ENCODE measurements around the gene MNS1. TPM values are rescaled to one million over a fixed set of nuclear protein-coding genes. Genes with fewer than 3 reads are reported as not detected.
"Not testable (repeated sequence)": the region's sequence is repeated elsewhere in the genome, so short reads cannot be mapped to it uniquely, and the experiment has no call there.

MNS1 gene
- total RNA-seq, 3 donors from 2014 or later (not counting 1 experiment from before 2014, with no cell fraction given), result 0.52 TPM; not detected in 2

- DNase-seq, result no peak
- intact Hi-C loops (cut with micrococcal nuclease), result no loop called here
- TF ChIP-seq CTCF (IDR thresholded peaks at IDR 0.05), result no peak
- Histone ChIP-seq H3K9me3 (ENCODE audit: control insufficient read depth, insufficient read depth, low read length) (no peaks in the 10 kb centered on the region), H3K27ac (ENCODE audit: low read length) (no peak overlapping the region), H3K36me3 (ENCODE audit: control insufficient read depth, insufficient read depth, low read length) (no peaks in the 10 kb centered on the region), H3K4me3 (ENCODE audit: low read length) (no peak overlapping the region), H3K4me1 (ENCODE audit: control insufficient read depth, insufficient read depth, low read length) (no peaks in the 10 kb centered on the region), H3K27me3 (ENCODE audit: control insufficient read depth, insufficient read depth, low read length) (no peaks in the 10 kb centered on the region)
- Mint-ChIP-seq H3K27ac (no peak overlapping the region), H3K36me3 (no peaks in the 10 kb centered on the region), H3K9me3 (no peaks in the 10 kb centered on the region), H3K27me3 (ENCODE audit: low read depth in 2 of 2) (peaks cover 0 to 3% of the 10 kb centered on the region in 2 donors), H3K4me3 (no peak overlapping the region), H3K4me1 (no peaks in the 10 kb centered on the region)
- WGBS (ENCODE audit: insufficient coverage), result 70% methylated on average over 2 of the region's 2 CpGs
- ATAC-seq, result peak in 1 of 3 donors; percentile 35
Observed at GRCh38 chr15:56411122-56411749, 53.7 kb downstream of the MNS1 start.

GRCh38 chr15:56410721-56411120 is 54.2 kb downstream of the MNS1 start:
- peak in 1 of 3 donors; percentile 26 for ATAC-seq
- intact Hi-C loops (cut with micrococcal nuclease), result no loop called here
- DNase-seq, result no peak
- no peaks in the 10 kb centered on the region for H3K27me3 ChIP-seq (ENCODE audit: control insufficient read depth, insufficient read depth, low read length)
- H3K36me3 Mint-ChIP-seq, result no peaks in the 10 kb centered on the region
- no peaks in the 10 kb centered on the region for H3K36me3 ChIP-seq (ENCODE audit: control insufficient read depth, insufficient read depth, low read length)
- no peak overlapping the region for H3K4me3 ChIP-seq (ENCODE audit: low read length)
- no peaks in the 10 kb centered on the region for H3K4me1 ChIP-seq (ENCODE audit: control insufficient read depth, insufficient read depth, low read length)
- H3K27ac Mint-ChIP-seq, result no peak overlapping the region
- no peaks in the 10 kb centered on the region for H3K9me3 ChIP-seq (ENCODE audit: control insufficient read depth, insufficient read depth, low read length)
- no peak overlapping the region for H3K4me3 Mint-ChIP-seq
- no peaks in the 10 kb centered on the region for H3K9me3 Mint-ChIP-seq
- no peaks in the 10 kb centered on the region for H3K4me1 Mint-ChIP-seq
- no peak for TF ChIP-seq CTCF (IDR thresholded peaks at IDR 0.05)
- no peak overlapping the region for H3K27ac ChIP-seq (ENCODE audit: low read length)
- peaks cover 0 to 3% of the 10 kb centered on the region in 2 donors for H3K27me3 Mint-ChIP-seq (ENCODE audit: low read depth in 2 of 2)

- 92% methylated on average over 11 of the region's 11 CpGs for WGBS (ENCODE audit: insufficient coverage)
- H3K27me3 ChIP-seq (ENCODE audit: control insufficient read depth, insufficient read depth, low read length); H3K27me3 Mint-ChIP-seq (ENCODE audit: low read depth in 2 of 2); ATAC-seq; H3K9me3 ChIP-seq (ENCODE audit: control insufficient read depth, insufficient read depth, low read length); H3K36me3 ChIP-seq (ENCODE audit: control insufficient read depth, insufficient read depth, low read length); H3K36me3 Mint-ChIP-seq; H3K4me1 Mint-ChIP-seq; H3K4me3 ChIP-seq (ENCODE audit: low read length); intact Hi-C loops (cut with micrococcal nuclease); H3K27ac Mint-ChIP-seq; H3K4me3 Mint-ChIP-seq; H3K4me1 ChIP-seq (ENCODE audit: control insufficient read depth, insufficient read depth, low read length); DNase-seq; H3K9me3 Mint-ChIP-seq; H3K27ac ChIP-seq (ENCODE audit: low read length): not testable (repeated sequence)
Observed at GRCh38 chr15:56399209-56399608, 65.7 kb downstream of the MNS1 start.

- H3K9me3 ChIP-seq (ENCODE audit: control insufficient read depth, insufficient read depth, low read length); H3K36me3 ChIP-seq (ENCODE audit: control insufficient read depth, insufficient read depth, low read length); H3K27me3 Mint-ChIP-seq (ENCODE audit: low read depth in 2 of 2); H3K27me3 ChIP-seq (ENCODE audit: control insufficient read depth, insufficient read depth, low read length); H3K4me3 ChIP-seq (ENCODE audit: low read length); ATAC-seq; H3K4me3 Mint-ChIP-seq; H3K4me1 ChIP-seq (ENCODE audit: control insufficient read depth, insufficient read depth, low read length); H3K4me1 Mint-ChIP-seq; H3K9me3 Mint-ChIP-seq; H3K27ac ChIP-seq (ENCODE audit: low read length); H3K36me3 Mint-ChIP-seq; intact Hi-C loops (cut with micrococcal nuclease); H3K27ac Mint-ChIP-seq; DNase-seq: not testable (repeated sequence)
- 96% methylated on average over 3 of the region's 3 CpGs for WGBS (ENCODE audit: insufficient coverage)
Observed at GRCh38 chr15:56397325-56397724, 67.6 kb downstream of the MNS1 start.
